Kidney epithelial cell (primary cell): ENCODE results near the gene NR1I2. TPM values are rescaled to one million over a fixed set of nuclear protein-coding genes. Genes with fewer than 3 reads are reported as not detected.

Experiments used
- DNase-seq: peaks from one replicate; pipeline ENCODE4 v3.0.0-alpha.2; 2010; ENCODE audit warnings: low read depth
- H3K27me3 ChIP-seq: 2 replicates; pipeline ENCODE4 v1.6.0; 2011; ENCODE audit warnings: low read length; ENCODE audit not compliant: control insufficient read depth, insufficient read depth
- H3K36me3 ChIP-seq: 2 replicates; pipeline ENCODE4 v1.5.1; 2011; ENCODE audit warnings: low read length; ENCODE audit not compliant: control insufficient read depth, insufficient read depth
- H3K4me3 ChIP-seq: 2 replicates; pipeline ENCODE4 v1.5.1; 2011; ENCODE audit warnings: low read depth, mild to moderate bottlenecking, control low read depth, low read length
- CTCF ChIP-seq: IDR thresholded peaks from 2 replicates; pipeline ENCODE4 v1.5.1; 2011; ENCODE audit warnings: mild to moderate bottlenecking, moderate library complexity, low read length, control low read depth, inconsistent platforms; ENCODE audit not compliant: insufficient read depth, poor library complexity, severe bottlenecking
- total RNA-seq: library from RNA; depleted of rRNA; stranded (reverse); fragments of >200 nt; gene quantifications from 2 replicates; pipeline ENCODE4 v1.2.3, GENCODE V29; 2015

Gene NR1I2
- total RNA-seq, 1 donor from 2014 or later = 0.79 TPM

- no peak for DNase-seq
- no peaks in the 10 kb centered on the region for H3K27me3 ChIP-seq
- no peak for TF ChIP-seq CTCF
- no peaks in the 10 kb centered on the region for H3K36me3 ChIP-seq
- H3K4me3 ChIP-seq = no peak overlapping the region
Measured at GRCh38 chr3:119762876-119763275, 19.0 kb upstream of the NR1I2 start.

- Histone ChIP-seq H3K27me3 (no peaks in the 10 kb centered on the region), H3K4me3 (no peak overlapping the region), H3K36me3 (no peaks in the 10 kb centered on the region)
- DNase-seq = no peak
- TF ChIP-seq CTCF = no peak
Measured at GRCh38 chr3:119763466-119763865, 18.4 kb upstream of the NR1I2 start.

- H3K27me3 ChIP-seq = no peaks in the 10 kb centered on the region
- DNase-seq = no peak
- H3K4me3 ChIP-seq = no peak overlapping the region
- TF ChIP-seq CTCF = no peak
- H3K36me3 ChIP-seq = no peaks in the 10 kb centered on the region
Measured at GRCh38 chr3:119765239-119765638, 16.7 kb upstream of the NR1I2 start.

- no peaks in the 10 kb centered on the region for H3K36me3 ChIP-seq
- no peak for TF ChIP-seq CTCF
- no peak overlapping the region for H3K4me3 ChIP-seq
- no peaks in the 10 kb centered on the region for H3K27me3 ChIP-seq
- DNase-seq = no peak
Measured at GRCh38 chr3:119767936-119768601, 13.8 kb upstream of the NR1I2 start.

GRCh38 chr3:119768668-119769393 lies 13.1 kb upstream of the NR1I2 start:
- Histone ChIP-seq H3K27me3 (no peaks in the 10 kb centered on the region), H3K4me3 (no peak overlapping the region), H3K36me3 (no peaks in the 10 kb centered on the region)
- no peak for TF ChIP-seq CTCF
- DNase-seq = no peak
